ENCODE measurements around the gene TRPV5.
A peak's percentile ranks its signal among the peaks of the same experiment; 100 is the strongest.

TRPV5 gene

GRCh38 chr7:142886866-142887265 is 46.7 kb downstream of the TRPV5 start:
- Mint-ChIP-seq H3K9me3 (no peaks in the 10 kb centered on the region), H3K36me3 (ENCODE audit: insufficient read depth) (no peaks in the 10 kb centered on the region), H3K27ac (ENCODE audit: low read depth) (no peak overlapping the region), H3K4me3 (no peak overlapping the region), H3K4me1 (no peaks in the 10 kb centered on the region), H3K27me3 (peaks cover 3% of the 10 kb centered on the region)
- ATAC-seq (replicated peaks; ENCODE audit: extremely low read depth, poor library complexity, severe bottlenecking) (no peak), DNase-seq (ENCODE audit: low spot score in 2 of 2) (no peak)

- no peaks in the 10 kb centered on the region for H3K9me3 Mint-ChIP-seq
- no peak within 1 kb of the TSS for H3K27ac Mint-ChIP-seq (ENCODE audit: low read depth)
- ATAC-seq (replicated peaks; ENCODE audit: extremely low read depth, poor library complexity, severe bottlenecking) = no peak
These were observed 48.0 kb downstream of the TRPV5 start, which contains the start of gene TRPV6 for GRCh38 chr7:142885311-142886230. Gene TRPV6 (minus strand): TSS chr7:142885745.

DNA sequence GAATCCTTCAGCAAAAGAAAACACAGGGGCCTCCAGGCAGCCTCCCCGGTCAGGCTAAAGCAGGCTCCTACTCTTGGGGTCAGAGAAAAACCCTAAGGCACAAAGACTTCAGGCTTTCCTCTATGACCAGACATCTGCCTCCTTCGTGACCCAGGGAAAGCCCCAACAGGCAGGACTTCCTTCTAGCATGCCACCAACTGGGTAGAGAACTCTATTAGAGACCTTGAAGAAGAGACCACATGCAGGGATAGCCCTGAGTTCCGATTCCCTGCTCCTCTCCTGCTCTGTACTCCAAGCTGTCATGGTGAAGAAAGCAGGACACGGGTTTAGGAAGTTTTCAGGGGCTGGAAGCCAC is 49.3 kb downstream of the TRPV5 start:
- H3K36me3 Mint-ChIP-seq (ENCODE audit: insufficient read depth) = no peaks in the 10 kb centered on the region
- H3K4me1 Mint-ChIP-seq = no peaks in the 10 kb centered on the region
- H3K9me3 Mint-ChIP-seq = no peaks in the 10 kb centered on the region
- DNase-seq (ENCODE audit: low spot score in 2 of 2) (no peak), ATAC-seq (replicated peaks; ENCODE audit: extremely low read depth, poor library complexity, severe bottlenecking) (no peak)
- H3K4me3 Mint-ChIP-seq = no peak overlapping the region
- no peak overlapping the region for H3K27ac Mint-ChIP-seq (ENCODE audit: low read depth)
- peaks cover 23% of the 10 kb centered on the region for H3K27me3 Mint-ChIP-seq

More at GRCh38 chr7:142885311-142886230, 48.0 kb downstream of the TRPV5 start, which contains the start of gene TRPV6:
- Mint-ChIP-seq H3K4me3 (no peak within 1 kb of the TSS), H3K27me3 (peaks cover 10% of the 10 kb centered on the region), H3K4me1 (no peaks in the 10 kb centered on the region), H3K36me3 (ENCODE audit: insufficient read depth) (no peaks in the 10 kb centered on the region)
- DNase-seq (ENCODE audit: low spot score in 2 of 2) = no peak

DNA sequence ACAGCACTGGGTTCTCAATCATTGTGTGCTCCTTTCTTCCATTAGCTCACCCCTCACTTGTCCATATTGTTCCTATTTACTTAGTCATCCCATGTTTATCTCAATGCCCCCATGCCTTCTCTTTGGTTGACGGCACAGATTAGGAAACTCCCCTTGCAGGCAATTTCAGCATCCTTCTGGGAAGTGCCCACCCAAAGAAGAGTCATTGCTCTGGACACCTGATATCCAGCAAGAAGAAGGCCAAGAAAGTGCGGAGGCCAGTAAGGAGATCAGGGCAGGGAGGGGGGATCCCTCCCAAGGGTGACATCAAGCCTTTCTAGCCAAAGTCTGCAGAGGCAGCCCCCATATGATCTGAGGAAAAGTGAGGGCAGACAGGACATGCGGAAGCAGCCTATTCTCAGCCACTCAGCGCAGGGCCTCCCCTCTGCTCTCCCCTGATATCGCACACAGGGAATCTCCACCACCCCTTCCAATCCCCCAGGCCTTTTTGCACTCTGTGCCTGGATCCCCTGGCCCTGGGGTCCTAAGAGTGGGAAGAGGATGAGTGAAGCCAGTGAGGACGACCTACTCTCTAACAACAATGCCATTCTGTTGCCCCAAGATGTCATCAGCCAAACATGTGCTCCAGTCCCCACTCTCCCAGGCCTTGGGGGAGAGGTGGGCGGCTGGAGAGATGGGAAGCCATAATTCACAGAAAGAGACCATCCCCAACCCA is 49.8 kb downstream of the TRPV5 start:
- no peak for ATAC-seq (replicated peaks; ENCODE audit: extremely low read depth, poor library complexity, severe bottlenecking)
- peaks cover 28% of the 10 kb centered on the region for H3K27me3 Mint-ChIP-seq
- H3K36me3 Mint-ChIP-seq (ENCODE audit: insufficient read depth) = no peaks in the 10 kb centered on the region

DNA sequence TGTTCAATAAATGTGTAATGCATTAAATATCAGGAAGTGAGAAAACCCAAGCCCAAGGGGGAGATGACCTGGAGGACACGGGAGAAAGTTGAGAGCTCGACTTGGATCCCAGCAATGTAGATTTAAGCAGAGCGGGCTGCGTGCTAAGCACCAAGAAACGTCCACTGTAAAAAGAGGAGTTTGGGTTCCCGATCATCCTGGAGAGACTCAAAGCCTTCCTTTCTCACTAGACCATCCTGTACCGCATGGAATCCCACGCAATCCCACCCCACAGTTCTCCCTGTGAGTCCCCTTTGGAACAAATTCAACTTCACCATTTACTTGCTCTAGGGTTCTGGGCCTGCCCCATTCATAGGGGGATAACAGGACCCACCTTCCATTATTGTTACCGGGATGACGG is 50.4 kb downstream of the TRPV5 start:
- ATAC-seq (replicated peaks; ENCODE audit: extremely low read depth, poor library complexity, severe bottlenecking) (no peak), DNase-seq (ENCODE audit: low spot score in 2 of 2) (no peak)
- Mint-ChIP-seq H3K4me1 (no peaks in the 10 kb centered on the region), H3K27ac (ENCODE audit: low read depth) (no peak overlapping the region), H3K36me3 (ENCODE audit: insufficient read depth) (no peaks in the 10 kb centered on the region), H3K4me3 (no peak overlapping the region), H3K27me3 (peaks cover 28% of the 10 kb centered on the region), H3K9me3 (no peaks in the 10 kb centered on the region)

More for the DNA sequence above, 49.8 kb downstream of the TRPV5 start:
- DNase-seq (ENCODE audit: low spot score in 2 of 2) = no peak
- Mint-ChIP-seq H3K27ac (ENCODE audit: low read depth) (no peak overlapping the region), H3K4me3 (no peak overlapping the region), H3K9me3 (no peaks in the 10 kb centered on the region), H3K4me1 (no peaks in the 10 kb centered on the region)

DNA sequence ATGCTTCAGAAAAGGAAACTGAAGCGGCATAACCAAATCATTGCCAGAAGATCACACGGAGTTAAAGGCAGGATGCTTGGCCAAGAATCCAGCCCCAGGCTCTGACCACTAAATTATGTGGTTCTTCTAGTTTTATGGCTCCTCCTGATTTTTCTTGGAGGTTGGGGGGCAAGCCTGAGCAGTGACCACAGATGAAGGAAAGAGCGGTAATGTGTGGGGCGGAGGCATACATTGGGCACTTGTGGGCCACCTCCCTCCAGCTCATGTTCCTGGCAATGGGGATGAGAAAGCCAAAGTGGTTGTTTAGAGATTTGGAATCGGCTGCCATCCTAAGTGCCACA is 51.2 kb downstream of the TRPV5 start:
- Mint-ChIP-seq H3K9me3 (no peaks in the 10 kb centered on the region), H3K4me1 (no peaks in the 10 kb centered on the region), H3K27ac (ENCODE audit: low read depth) (no peak overlapping the region), H3K36me3 (ENCODE audit: insufficient read depth) (no peaks in the 10 kb centered on the region), H3K27me3 (peaks cover 35% of the 10 kb centered on the region), H3K4me3 (no peak overlapping the region)
- no peak for ATAC-seq (replicated peaks; ENCODE audit: extremely low read depth, poor library complexity, severe bottlenecking)
- DNase-seq (ENCODE audit: low spot score in 2 of 2) = no peak

DNA sequence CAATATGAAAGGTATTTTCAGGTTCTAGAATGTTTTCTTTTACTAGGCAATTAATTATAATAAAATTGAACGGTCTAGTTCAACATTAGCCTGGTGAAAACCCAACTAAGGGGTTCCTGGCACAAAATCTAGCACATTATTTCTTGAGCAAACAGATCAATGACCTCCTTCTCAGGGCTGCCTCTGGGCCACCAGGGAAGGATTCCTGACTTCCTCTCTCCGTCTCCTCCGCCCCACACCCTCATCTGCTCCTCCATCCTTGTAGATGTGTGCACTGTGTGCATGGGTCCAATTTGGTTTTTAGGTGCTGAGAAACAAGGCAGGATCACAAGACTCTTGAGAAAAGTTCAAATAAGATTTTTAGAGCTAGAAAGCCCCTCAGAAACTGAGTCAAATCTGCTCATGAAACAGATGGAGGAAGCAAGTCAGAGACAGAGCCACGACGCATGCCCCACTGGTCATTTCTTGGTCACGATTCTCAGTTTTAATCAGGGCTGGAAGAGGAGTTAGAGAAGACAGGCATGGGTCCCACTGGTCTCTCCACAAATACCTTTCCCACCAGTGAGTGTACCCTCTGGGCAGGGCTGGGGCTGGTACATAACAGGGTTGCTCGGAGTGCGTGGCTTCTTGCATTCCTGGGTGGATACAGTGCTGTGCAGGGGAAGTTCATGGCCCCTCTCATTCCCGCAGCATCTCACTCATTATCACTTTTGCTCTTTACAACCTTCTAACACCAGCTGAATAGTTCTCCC is 51.8 kb downstream of the TRPV5 start:
- ATAC-seq (replicated peaks; ENCODE audit: extremely low read depth, poor library complexity, severe bottlenecking) (no peak), DNase-seq (ENCODE audit: low spot score in 2 of 2) (no peak)
- no peak overlapping the region for H3K27ac Mint-ChIP-seq (ENCODE audit: low read depth)

GRCh38 chr7:142880876-142881505 is 52.6 kb downstream of the TRPV5 start:
- Mint-ChIP-seq H3K4me1 (no peaks in the 10 kb centered on the region), H3K27ac (ENCODE audit: low read depth) (no peak overlapping the region), H3K36me3 (ENCODE audit: insufficient read depth) (no peaks in the 10 kb centered on the region), H3K27me3 (peaks cover 48% of the 10 kb centered on the region), H3K9me3 (no peaks in the 10 kb centered on the region), H3K4me3 (no peak overlapping the region)
- peak; percentile 29 to 31 for DNase-seq (ENCODE audit: low spot score in 2 of 2)
- no peak for ATAC-seq (replicated peaks; ENCODE audit: extremely low read depth, poor library complexity, severe bottlenecking)

More for the DNA sequence above, 51.8 kb downstream of the TRPV5 start:
- Mint-ChIP-seq H3K9me3 (no peaks in the 10 kb centered on the region), H3K27me3 (peaks cover 41% of the 10 kb centered on the region), H3K36me3 (ENCODE audit: insufficient read depth) (no peaks in the 10 kb centered on the region), H3K4me1 (no peaks in the 10 kb centered on the region), H3K4me3 (no peak overlapping the region)

DNA sequence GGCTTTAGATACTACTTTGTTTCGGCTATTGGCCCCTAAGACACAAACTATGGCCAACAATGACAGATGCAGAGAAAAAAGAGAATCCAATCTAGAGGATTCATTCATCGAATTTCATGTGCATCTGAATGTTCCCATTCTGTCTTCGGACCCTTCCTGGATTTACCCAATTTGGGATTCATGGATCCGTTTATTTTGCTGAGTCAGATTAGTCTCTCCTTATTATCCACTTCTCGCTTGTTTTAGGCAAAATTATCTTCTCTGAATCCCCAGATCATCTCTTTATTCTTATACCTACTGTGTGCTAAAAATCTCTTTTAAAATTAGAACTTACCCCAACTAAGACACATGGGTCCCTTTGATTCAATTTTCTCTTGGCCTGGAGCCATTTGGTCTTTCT is 54.5 kb downstream of the TRPV5 start:
- Mint-ChIP-seq H3K27me3 (peaks cover 53% of the 10 kb centered on the region), H3K4me1 (no peaks in the 10 kb centered on the region), H3K9me3 (no peaks in the 10 kb centered on the region), H3K4me3 (no peak overlapping the region), H3K36me3 (ENCODE audit: insufficient read depth) (no peaks in the 10 kb centered on the region), H3K27ac (ENCODE audit: low read depth) (no peak overlapping the region)
- DNase-seq (ENCODE audit: low spot score in 2 of 2) (no peak), ATAC-seq (replicated peaks; ENCODE audit: extremely low read depth, poor library complexity, severe bottlenecking) (no peak)

GRCh38 chr7:142878315-142878714 is 55.2 kb downstream of the TRPV5 start:
- DNase-seq (ENCODE audit: low spot score in 2 of 2) (no peak), ATAC-seq (replicated peaks; ENCODE audit: extremely low read depth, poor library complexity, severe bottlenecking) (no peak)
- H3K27me3 Mint-ChIP-seq = peaks cover 53% of the 10 kb centered on the region
- H3K4me3 Mint-ChIP-seq = no peak overlapping the region
- H3K36me3 Mint-ChIP-seq (ENCODE audit: insufficient read depth) = no peaks in the 10 kb centered on the region
- H3K27ac Mint-ChIP-seq (ENCODE audit: low read depth) = no peak overlapping the region
- H3K4me1 Mint-ChIP-seq = no peaks in the 10 kb centered on the region
- no peaks in the 10 kb centered on the region for H3K9me3 Mint-ChIP-seq

- Mint-ChIP-seq H3K27me3 (peaks cover 53% of the 10 kb centered on the region), H3K36me3 (ENCODE audit: insufficient read depth) (no peaks in the 10 kb centered on the region), H3K4me1 (no peaks in the 10 kb centered on the region), H3K4me3 (no peak overlapping the region), H3K9me3 (no peaks in the 10 kb centered on the region), H3K27ac (ENCODE audit: low read depth) (no peak overlapping the region)
- no peak for DNase-seq (ENCODE audit: low spot score in 2 of 2)
- no peak for ATAC-seq (replicated peaks; ENCODE audit: extremely low read depth, poor library complexity, severe bottlenecking)
These were observed 56.3 kb downstream of the TRPV5 start for GRCh38 chr7:142876991-142877910.

Measured in central memory CD8-positive, alpha-beta T cell (primary cell).